ENCODE measurements around the gene SLC8A3.

The SLC8A3 gene

DNA sequence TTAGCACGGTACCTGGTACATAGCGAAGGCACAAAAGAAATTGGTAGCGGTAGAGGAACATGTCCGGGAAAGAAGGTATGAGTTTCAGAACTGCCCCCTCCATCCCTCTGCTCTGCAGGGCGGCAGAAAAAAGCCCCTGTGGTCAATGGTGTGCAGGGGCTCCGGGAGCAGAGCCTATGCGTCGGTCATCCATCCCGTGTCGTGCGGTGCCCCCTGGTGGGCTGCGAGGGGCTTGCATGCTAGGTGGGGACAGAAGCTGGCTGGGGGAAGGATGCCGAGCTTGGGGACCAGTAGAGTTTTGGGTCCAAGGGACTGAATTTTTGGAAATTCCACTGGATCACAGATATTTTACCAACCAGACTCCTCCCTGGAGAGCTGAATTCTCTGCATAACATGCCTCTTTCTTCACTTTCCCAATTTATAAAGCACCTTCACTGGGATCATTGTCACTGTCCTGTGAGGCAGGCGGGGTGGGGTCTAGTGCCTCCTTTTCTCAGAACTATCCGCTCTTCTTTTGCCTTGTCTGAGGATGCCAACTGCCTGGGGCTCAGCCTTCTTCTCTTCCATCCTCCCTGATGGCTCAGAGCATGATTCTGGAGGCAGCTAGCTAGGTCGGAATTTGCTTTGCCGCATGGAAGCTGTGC lies 160.8 kb downstream of the SLC8A3 start:
- DNase-seq (ENCODE audit: low read depth, low spot score) = no peak

DNA sequence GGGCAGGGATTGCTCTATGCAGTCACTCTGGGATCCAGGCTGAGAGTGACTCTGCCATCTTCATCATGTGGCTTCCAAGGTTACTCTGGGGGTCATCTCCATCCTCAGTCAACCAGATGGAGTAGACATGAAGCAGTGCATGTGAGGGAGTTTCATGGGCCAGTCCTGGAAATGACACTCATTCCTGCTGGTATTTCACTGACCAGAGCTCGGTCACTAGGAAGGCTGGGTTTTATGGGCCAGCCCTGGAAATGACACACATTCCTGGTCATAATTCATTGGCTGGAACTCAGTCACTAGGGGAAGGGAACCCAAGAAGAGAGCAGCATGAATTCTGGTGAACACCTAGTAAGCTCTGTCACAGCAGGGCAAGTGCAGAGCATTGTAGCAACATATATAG lies 164.9 kb downstream of the SLC8A3 start:
- no peak for DNase-seq (ENCODE audit: low read depth, low spot score)

DNA sequence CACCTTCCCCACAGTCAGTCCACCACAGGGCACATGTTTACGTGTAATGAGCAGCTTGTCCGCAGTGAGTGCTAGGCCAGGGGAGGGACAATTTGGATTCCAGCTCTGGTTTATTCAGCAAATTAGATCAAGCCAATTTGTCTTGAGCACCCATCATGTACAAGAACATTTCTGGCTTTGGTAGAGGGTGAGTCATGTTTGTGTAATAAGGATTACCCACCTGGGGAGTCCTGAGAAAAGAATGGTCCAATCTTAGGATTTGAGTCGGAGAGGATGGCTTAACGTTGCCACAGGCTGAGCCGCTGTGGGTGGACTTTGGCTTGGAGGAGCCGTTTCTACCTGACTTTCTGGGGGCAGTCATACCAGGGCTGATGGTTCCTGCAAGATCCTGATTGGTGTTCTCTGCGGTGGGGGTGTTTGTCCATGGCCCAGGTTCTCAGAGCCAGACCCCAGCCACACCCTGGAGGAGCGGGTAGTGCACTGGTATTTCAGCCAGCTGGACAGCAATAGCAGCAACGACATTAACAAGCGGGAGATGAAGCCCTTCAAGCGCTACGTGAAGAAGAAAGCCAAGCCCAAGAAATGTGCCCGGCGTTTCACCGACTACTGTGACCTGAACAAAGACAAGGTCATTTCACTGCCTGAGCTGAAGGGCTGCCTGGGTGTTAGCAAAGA lies 165.8 kb downstream of the SLC8A3 start:
- no peak for DNase-seq (ENCODE audit: low read depth, low spot score)

DNA sequence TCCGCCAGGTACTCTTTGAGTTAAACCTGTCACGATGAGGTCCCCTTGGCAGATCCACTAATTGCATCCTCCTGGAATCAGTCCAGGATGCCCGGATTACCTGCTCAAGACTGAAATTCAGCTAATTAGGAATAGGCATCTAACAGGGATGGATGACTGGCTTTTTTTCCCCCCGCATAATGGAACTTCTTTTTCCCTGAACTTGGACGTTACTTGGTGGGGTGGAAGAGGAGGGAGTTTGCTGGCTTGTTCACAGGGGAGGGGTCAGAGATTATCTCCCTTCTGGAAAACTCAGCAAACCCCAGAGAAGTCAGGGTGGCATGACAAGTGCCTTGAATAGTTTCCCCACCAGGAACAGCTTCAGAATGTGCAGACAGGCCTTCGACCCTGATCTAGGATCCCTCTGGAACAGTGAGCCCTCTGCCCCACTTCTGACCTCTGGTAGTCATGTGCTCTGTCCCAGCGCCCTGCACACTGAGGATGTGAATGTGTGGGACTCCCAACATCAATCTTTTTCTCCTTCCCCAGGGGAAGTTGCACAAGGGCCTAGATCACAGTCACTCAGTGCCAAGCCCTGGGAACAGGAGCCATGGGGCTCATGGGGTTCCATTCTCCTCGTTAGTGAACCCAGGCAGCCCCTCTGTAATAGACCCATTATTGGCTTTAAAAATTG lies 167.1 kb downstream of the SLC8A3 start:
- DNase-seq (ENCODE audit: low read depth, low spot score) = no peak

DNA sequence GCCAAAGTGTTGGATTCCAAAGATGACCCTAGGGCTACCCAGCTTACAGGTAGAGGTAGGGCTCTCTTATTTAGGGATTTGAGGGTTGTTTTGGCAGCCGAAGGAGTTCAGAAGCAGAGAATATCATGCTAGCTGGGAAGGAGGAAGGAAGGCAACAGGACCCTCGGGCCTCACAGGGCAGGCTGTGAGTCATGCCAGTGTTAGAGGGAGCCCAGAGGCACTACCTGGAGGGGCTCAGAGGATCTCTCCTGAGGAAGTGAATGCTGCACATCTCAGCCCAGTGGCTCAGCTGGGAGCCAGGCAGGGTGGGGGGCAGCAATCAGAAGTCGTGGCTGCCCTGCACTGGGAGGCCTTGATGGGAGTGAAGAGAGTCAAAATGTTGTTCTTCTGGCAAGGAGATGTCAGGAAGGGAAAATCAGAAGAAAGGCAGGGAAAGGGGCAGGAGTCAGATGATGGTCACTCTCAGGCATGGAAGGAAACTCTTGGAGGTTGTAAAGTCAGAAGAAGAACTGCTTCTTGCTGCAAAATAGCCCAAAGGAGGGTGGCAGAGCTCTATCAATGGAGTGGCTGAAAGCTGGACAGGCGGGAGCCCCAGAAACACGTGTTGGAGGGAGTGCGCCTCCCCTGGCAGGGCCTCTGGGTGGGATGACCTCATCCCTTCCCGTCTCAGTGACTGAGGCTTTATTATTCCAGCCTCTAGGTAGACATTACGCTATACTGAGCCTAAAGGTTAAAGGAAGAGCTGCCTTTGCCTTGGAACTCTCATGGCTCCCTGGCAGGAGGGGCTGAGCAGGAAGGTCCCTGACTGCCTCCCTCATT lies 168.2 kb downstream of the SLC8A3 start:
- no peak for DNase-seq (ENCODE audit: low read depth, low spot score)

DNA sequence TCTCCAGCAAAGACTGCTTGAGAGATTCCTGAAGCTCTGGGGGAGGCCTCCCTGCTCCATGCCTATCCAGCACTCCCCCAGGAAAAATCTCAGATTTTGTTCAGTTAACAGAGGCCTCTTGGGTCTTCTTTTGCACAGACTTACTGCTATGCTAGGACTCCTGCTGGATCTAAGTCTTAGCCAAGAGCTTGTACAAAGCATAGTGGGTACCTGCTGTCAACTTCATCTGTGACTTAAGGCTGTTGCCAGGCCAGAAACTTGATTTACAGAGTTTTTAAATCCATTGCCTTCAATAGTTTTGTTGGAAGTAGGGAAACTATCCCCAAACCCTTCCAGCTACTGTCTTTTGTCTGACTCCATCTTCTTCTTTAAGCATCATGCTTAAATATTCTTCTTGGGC lies 169.1 kb downstream of the SLC8A3 start:
- no peak for DNase-seq (ENCODE audit: low read depth, low spot score)

DNA sequence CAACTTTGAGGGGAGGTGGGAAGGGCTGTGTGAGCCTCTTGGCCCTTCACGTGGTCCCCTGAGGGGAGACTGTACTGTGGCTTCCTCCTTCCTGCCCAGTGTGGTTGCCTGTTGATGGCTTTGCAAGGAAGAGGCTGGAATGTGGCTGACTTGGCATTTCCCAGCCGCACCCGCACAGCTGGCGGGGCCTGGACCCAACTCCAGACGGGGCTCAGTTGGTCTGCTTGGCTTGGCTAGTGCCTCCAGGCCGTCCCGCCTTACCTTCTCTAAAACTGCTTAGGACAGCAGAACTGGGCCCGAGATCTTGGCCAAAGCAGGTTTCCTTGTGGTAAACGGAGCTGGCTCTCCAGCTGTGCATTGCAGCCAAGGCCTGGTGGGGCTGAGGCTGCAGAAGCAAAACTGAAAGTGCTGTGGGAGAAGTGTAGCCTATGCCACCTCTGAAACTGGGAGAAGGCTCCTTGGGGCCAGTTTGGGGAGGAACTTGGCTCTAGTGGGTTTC lies 170.0 kb downstream of the SLC8A3 start:
- no peak for DNase-seq (ENCODE audit: low read depth, low spot score)

DNA sequence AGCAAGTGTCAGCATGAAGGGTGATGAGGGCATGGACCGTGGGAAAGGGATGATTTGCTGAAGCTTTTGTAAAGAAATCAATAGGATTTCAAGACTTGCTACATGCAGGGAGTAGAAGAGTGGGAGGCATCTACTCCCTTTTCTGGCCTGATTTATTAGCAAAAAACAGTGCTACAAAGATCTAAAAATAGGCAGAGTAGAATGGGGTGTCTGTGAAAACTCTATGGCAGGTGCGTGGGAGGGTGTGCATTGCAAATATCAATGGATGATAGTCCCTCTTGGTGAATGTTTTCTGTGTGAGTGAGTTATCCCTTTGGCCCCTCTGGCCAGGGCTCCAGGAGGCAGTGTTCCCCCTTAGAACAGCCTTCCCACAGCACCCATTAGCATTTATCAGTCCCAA lies 170.5 kb downstream of the SLC8A3 start:
- no peak for DNase-seq (ENCODE audit: low read depth, low spot score)

DNA sequence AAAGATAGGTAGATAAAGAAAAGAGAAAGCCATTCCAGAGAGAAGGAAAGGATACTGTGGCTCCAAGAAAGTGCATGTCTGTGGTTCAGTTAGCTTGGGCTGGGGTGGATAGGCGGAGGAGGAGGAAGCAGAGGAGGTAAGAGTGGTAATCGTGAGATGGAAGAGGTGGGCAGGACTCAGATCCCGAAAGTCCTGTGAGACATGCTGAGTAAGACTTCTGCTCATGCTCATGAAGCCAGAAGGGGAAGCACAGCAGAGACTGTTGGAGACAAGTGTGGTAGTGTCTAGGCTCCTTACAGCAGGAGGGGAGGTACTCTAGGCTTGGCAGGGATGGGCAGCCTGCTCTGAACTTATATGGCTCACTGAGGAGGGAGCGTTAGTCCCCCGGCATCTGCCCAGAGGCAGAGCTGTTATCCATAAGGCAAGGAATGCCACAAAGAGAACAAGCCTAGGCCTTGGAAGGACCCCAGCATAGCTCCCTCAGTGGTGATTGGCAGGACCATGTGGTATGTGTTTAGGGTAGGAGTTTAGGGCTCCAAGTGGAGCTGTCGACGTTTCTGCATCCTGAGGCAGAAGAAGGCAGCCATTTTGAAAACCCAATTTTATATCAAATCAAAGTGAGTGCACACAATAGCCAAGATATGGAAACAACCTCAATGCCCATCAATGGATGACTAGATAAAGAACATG lies 174.2 kb downstream of the SLC8A3 start:
- no peak for DNase-seq (ENCODE audit: low read depth, low spot score)

DNA sequence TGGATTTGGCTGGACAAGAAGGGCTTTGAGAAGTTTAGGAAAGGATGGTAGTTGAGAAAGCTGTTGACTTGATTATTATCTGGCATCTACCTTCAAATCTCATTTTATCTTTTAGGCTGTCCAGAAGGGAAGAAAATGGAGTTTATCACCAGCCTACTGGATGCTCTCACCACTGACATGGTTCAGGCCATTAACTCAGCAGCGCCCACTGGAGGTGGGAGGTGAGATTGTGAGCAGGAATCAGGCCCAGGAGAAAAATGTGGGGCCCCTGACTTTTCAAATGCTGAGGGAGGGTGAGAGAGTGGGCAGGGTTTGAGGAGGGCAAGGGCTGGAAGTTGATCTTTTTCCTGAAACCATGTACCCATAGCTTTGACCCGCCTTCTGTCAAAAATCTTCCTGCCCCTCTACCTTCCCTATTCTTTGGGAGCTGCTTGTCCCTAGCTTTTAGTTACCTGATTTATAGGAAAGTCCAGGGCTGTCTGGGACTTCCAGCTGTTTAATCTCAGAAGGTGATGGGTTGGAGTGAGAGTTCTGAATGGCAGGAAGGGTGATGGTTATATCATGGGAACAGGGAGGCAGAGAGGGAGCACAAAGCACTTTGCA lies 175.4 kb downstream of the SLC8A3 start:
- DNase-seq (ENCODE audit: low read depth, low spot score) = no peak

DNA sequence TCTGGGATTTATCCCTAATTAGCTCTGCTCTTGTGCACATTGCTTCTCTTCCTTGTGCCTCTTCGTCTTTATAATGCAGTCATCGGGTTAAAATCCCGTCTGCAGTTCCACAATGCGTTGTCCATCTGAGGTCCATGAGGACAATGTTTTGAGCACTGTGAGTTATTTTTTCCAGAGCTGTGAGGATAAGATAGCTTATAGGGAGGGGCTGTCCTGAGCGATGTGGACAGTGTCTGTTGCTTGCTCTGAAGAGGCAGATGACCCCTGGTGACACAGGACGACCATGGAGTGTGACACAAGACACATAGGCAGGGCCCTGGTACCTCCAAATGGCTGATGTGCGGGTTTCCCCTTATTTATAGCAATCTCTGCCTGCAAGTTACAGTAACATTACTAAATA lies 177.0 kb downstream of the SLC8A3 start:
- no peak for DNase-seq (ENCODE audit: low read depth, low spot score)

DNA sequence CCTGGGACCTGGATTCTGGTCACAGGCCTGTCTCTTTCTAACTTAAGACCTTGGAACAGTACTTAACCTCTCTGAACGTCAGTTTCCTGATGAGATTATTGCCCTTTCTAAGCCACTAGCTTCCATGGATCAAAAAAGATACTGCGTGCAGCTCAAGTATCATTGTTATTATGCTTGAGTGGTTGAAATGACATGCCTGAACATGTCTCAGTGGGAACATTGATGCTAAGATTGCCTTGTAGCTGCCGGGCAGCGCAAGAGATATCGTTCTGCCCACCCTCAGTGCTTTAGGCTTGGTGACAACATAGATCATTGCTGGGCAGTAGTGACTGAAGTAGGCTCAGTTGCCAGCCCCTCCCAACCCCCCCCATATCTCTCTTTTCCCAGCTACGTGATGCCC lies 177.7 kb downstream of the SLC8A3 start:
- no peak for DNase-seq (ENCODE audit: low read depth, low spot score)

DNA sequence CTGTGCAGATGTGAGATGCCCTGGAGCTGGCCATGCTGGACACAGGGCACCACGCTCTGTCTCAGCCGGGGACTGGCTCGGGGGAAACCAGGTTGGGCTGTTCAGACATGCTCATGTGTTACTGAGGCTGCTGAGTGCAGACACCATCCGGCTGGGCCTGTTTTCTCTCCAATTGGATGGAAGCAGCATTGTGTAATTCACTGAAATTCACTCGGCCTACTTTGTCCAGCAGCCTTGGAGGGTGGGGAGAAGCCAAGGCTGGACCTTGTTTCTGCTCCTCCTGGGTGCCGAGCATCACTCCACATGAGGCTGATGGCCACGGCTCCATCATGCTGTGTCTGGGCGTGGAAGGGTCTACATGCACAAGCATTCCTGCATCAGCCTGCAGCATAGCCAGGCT lies 178.8 kb downstream of the SLC8A3 start:
- DNase-seq (ENCODE audit: low read depth, low spot score) = no peak

DNA sequence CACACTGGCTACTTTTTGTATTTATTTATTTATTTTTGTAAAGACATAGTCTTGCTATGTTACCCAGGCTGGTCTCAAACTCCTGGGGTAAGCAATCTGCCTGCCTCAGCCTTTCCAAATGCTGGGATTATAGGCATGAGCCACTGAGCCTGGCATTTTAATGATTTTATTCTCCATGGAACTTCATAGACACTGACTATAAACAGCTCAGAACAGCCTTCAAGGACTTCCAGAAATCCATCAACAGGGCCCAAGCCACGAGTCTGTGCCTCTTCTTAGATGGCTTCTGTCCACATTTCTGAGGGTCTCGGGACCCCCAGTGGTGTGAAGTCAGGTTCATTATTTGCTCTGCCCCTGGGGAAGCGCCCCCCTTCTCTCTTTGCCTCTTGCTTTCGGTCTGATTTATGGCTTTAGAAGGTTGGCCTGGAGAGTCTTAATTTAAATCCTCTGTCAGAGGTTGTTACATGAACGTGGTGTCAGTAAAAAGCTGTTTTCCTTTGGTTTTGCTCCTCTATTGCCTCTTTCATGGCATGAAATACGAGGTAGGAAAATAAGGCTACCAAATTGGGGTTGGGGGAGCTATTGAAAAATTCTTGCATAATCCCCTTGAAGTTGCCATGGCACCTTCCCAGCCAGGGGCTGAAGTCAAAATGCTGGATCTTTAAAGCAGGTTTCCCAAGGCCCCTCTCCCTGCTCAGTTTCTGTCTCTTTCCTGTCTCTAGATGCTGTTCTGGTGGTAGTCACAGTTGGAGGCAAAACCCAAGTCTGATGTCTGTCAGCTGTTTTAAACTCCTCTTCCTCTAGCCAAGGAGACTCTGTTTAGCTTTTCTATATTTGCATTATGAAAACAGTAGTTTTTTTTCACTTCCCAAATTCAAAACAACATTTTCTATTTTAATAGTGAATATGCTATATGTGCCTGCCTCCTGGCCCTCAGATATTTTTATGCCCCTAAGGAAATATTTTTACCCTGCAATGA lies 180.2 kb downstream of the SLC8A3 start:
- DNase-seq (ENCODE audit: low read depth, low spot score) = no peak

DNA sequence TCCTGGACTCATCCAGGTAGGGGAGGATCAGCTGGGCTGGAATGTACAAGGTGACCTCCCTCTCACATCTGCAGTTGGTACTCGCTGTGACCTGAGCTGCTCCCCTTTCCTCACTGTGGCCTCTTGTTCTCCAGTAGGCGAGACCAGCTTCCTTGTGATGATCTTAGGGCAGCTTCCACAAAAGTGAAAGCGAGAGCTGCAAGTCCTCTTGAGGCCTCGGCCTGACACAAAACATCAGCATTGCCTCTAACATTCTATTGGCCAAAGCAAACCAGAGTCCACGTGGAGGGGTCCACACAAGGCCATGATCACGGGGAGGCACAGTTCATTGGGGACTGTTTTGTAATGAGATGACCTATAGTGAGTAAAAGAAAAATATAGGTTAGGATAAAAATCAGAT lies 182.1 kb downstream of the SLC8A3 start:
- no peak for DNase-seq (ENCODE audit: low read depth, low spot score)

DNA sequence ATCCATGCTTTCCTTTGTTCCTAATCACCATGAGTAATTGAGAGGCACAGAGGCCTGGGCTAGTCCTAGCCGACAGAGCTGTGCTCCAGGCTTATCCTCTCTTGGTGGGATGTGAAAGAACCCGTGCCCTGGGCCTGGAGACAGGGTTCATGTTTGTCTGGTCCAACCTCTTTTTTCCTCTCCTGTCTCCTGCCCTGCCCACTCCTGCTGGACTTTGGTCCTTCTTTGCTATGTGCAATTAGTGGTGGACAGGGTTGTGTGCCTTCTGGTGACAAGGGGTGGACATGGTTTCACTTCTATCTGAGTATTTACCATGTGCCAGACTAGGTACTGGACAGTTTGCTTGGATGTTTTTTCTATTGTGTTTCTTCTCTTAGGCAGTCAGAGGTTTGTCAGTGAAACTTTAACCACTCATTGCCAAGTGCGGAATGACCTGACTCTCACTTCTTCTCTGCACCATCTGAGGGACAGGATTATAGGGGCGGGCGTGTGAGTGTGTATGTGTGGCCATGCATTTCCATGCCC lies 183.4 kb downstream of the SLC8A3 start:
- no peak for DNase-seq (ENCODE audit: low read depth, low spot score)

DNA sequence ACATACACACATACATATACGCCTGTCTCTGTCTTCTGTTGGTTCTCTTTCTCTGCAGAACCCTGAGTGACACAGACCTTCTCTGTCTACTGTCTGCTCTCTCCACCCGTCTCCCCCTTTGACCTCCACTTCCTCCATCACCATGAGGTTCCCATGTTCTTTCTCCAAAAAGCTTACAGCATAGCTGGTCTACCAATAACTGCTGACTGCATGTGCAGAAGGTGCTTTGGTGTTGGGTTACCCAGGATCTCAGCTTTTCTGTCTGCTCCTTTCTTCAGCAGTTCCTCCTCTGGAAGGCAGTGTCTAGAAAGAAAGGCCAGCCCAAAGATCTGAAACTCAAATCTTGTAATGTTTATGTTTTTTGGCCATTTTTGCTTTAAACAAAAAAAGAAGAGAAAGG lies 184.0 kb downstream of the SLC8A3 start:
- no peak for DNase-seq (ENCODE audit: low read depth, low spot score)

DNA sequence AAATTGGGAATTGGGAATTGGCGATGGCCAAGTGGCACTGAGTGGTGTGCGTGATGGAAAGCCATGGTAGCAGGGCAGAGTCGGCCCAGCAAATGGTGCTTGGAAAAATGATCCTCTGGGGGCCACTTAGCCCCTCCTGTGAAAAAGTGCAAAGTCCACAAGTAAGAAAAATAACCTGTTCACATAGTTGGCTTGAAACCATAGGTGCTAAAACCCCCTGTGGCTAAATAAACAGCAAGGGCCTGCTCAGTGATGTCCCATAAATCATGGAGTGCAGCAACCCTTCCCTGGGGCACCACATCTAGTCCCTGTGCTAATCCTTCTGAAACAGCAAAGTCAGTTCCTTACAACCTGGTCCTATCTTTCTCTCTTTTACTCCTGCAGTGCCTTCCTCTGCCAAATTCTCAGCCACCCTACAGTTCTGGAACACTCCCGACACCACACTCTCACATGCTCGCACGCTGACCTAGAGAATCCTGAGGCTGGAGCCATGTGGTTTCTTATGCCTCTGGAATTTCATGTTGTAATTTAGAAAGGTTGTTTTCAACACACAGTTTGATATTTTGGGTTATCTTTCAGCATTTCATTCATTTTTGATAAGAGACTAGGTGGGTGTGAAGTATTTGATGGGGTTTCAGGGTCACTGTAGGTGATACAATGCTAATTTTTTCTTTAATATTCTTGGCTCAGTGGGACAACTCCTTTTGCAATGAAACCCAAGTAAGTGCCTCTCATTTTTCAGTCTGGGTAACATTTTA lies 186.0 kb downstream of the SLC8A3 start:
- no peak for DNase-seq (ENCODE audit: low read depth, low spot score)

DNA sequence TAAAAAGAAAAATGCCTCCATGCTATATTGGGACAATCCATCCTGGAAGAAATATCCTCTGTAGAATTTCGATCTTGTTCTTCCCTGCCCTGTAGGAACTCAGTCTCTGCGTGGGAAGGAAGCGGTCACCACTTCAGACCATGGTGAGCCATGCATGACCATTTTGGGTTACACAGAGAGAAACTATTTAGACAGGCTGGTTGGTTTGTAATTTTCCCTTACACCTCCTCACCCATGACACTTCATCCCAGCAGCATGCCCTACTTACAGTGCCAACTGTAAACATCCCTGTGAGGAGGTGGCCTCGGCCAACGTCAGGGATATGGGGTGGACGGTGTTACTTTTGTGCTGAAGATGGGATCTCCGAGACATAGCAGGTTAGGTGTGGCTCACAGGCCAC lies 188.2 kb downstream of the SLC8A3 start:
- DNase-seq (ENCODE audit: low read depth, low spot score) = no peak

All from iPS DF 19.7 (cell line).